MCF 10A (cell line): ENCODE measurements around the gene LPP. TPM values are rescaled to one million over a fixed set of nuclear protein-coding genes. Genes with fewer than 3 reads are reported as not detected.

ENCODE experiments used
- BruUV-seq: library from RNA; stranded (reverse); fragments of 400-500 nt; replicated peaks from 2 replicates; lab custom pipeline; 2021; lab: Mats Ljungman, UMichigan
- CTCF ChIA-PET: fragments of 300-600 bp; sonication (Branson Sonifier 250); formaldehyde crosslinking; extraction: SDS; loops from one replicate; lab custom pipeline; 2021; ENCODE audit warnings: antibody characterized with exemption, inconsistent platforms; lab: Yijun Ruan, JAX
- POLR2A ChIA-PET: fragments of 300-600, 350-650 bp; sonication (Branson Sonifier 250); formaldehyde crosslinking; extraction: SDS; loops from one replicate; lab custom pipeline; 2020; ENCODE audit warnings: antibody characterized with exemption, inconsistent platforms; lab: Yijun Ruan, JAX
- DNase-seq: peaks from one replicate; pipeline ENCODE4 v3.0.0-alpha.2; 2018; ENCODE audit not compliant: unreplicated experiment
- H3K27ac Mint-ChIP-seq: one replicate; pipeline ENCODE4 v1.8.0; 2022; ENCODE audit warnings: mild to moderate bottlenecking, low read depth, mixed read lengths; ENCODE audit not compliant: unreplicated experiment
- H3K27me3 Mint-ChIP-seq: one replicate; pipeline ENCODE4 v1.8.0; 2022; ENCODE audit warnings: mixed read lengths; ENCODE audit not compliant: insufficient read depth, unreplicated experiment
- H3K36me3 Mint-ChIP-seq: one replicate; pipeline ENCODE4 v1.8.0; 2022; ENCODE audit warnings: mild to moderate bottlenecking, moderate library complexity, mixed read lengths; ENCODE audit not compliant: insufficient read depth, unreplicated experiment
- H3K4me1 Mint-ChIP-seq: one replicate; pipeline ENCODE4 v1.8.0; 2022; ENCODE audit warnings: mixed read lengths; ENCODE audit not compliant: insufficient read depth, unreplicated experiment
- H3K4me3 Mint-ChIP-seq: one replicate; pipeline ENCODE4 v1.8.0; 2022; ENCODE audit warnings: mild to moderate bottlenecking, moderate library complexity, mixed read lengths; ENCODE audit not compliant: unreplicated experiment
- H3K9me3 Mint-ChIP-seq: one replicate; pipeline ENCODE4 v1.8.0; 2022; ENCODE audit warnings: mixed read lengths; ENCODE audit not compliant: unreplicated experiment
- CTCF ChIP-seq: fragments of 200-600 bp; IDR thresholded peaks from one replicate; pipeline ENCODE4 v1.8.0; 2022; ENCODE audit warnings: antibody characterized with exemption, mild to moderate bottlenecking; ENCODE audit not compliant: unreplicated experiment
- intact Hi-C: fragments of 100-400 bp; cut with micrococcal nuclease; formaldehyde crosslinking; loops from 2 replicates; pipeline ENCODE4 v1.14.1; 2022
- total RNA-seq: library from RNA; stranded (reverse); gene quantifications from 2 replicates; pipeline ENCODE4 v1.2.3, GENCODE V29; 2022

LPP gene
- total RNA-seq, 1 experiment from 2014 or later, result 117 TPM

DNA sequence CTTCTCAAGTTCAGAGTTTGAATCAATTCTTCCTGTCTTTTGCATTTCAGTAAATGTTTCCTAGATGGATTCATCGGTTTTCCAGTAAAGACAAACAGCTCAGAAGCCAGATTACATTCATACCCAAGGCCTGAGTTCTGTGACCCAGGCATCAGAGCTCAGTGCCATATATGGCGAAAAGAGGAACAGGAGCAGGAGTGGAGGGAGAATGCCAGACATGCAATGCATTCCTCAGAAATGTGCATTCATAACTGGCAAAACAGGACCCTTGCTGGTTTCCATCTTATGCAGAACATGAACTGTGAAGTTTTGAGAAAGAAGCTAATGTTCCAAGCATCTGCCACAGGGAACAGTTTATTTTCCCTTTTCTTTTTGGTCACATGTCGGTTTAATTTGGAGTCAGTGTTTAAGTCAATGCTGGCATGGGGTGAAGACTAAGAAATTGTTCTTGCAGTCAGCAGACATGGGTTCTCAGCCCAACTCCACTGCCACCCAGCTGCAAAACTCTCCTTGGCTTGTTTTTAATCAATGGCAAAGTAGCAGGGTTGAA is 116.5 kb downstream of the LPP start:
- DNase-seq, result peak; percentile 54
- intact Hi-C loops, result no loop called here
- POLR2A ChIA-PET, result interaction anchor here (0.7 to 1.5 kb wide), 3 partner anchors 263 to 1345 kb away, joined by 3 read pairs; no protein-coding TSS in a partner anchor
- Mint-ChIP-seq H3K9me3 (no peaks in the 10 kb centered on the region), H3K36me3 (peaks cover 11% of the 10 kb centered on the region), H3K4me3 (no peak overlapping the region), H3K27me3 (no peaks in the 10 kb centered on the region), H3K4me1 (peaks cover 22% of the 10 kb centered on the region), H3K27ac (no peak overlapping the region)
- CTCF ChIA-PET, result interaction anchor here (0.6 to 0.7 kb wide), 2 partner anchors 8 to 530 kb away, joined by 3 read pairs; no protein-coding TSS in a partner anchor
- TF ChIP-seq CTCF, result no peak
- BruUV-seq, result no TSS peak

DNA sequence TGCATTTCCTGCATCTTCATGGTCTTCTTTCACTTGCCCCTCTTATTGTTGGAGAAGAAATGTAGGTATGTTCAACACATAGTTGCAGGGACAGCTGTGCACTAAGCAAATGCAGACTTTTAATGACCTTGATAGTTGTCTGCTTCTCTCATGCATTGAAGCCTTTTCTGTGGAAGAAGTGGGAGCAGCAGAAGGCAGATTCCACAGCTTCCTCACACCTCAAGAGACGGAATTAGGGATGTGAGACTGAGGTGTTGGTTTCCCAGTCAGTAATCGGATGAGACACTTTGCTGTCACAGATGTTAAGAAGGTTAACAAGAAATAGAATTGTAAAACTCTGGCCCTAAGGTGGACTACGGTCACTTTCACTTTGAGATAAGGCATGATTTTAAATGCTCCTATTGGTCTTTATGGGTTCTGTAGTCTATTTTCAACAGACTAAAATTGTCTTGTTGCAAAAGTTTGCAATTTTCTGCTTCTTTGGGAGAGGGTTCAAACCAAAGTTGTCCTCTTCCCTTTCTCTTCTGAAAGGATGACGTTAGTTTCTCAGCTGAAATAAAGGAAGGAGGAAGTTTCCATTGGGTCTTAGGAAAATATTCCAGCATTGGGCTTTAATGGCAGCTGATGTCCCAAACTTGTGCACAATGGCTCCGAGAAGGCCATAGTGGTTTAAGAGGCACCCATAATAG is 117.4 kb downstream of the LPP start:
- ChIA-PET CTCF (interaction anchor here (0.6 to 1.3 kb wide), 3 partner anchors 191 to 531 kb away, joined by 3 read pairs; no protein-coding TSS in a partner anchor), POLR2A (interaction anchor here (0.6 to 1.4 kb wide), 6 partner anchors 64 to 527 kb away, joined by 3 to 4 read pairs (median 3); no protein-coding TSS in a partner anchor)
- DNase-seq, result no peak
- TF ChIP-seq CTCF, result no peak
- Mint-ChIP-seq H3K27ac (no peak overlapping the region), H3K4me3 (no peak overlapping the region), H3K4me1 (peaks cover 28% of the 10 kb centered on the region), H3K9me3 (no peaks in the 10 kb centered on the region), H3K27me3 (no peaks in the 10 kb centered on the region), H3K36me3 (peaks cover 11% of the 10 kb centered on the region)
- intact Hi-C loops, result no loop called here
- BruUV-seq, result no TSS peak

DNA sequence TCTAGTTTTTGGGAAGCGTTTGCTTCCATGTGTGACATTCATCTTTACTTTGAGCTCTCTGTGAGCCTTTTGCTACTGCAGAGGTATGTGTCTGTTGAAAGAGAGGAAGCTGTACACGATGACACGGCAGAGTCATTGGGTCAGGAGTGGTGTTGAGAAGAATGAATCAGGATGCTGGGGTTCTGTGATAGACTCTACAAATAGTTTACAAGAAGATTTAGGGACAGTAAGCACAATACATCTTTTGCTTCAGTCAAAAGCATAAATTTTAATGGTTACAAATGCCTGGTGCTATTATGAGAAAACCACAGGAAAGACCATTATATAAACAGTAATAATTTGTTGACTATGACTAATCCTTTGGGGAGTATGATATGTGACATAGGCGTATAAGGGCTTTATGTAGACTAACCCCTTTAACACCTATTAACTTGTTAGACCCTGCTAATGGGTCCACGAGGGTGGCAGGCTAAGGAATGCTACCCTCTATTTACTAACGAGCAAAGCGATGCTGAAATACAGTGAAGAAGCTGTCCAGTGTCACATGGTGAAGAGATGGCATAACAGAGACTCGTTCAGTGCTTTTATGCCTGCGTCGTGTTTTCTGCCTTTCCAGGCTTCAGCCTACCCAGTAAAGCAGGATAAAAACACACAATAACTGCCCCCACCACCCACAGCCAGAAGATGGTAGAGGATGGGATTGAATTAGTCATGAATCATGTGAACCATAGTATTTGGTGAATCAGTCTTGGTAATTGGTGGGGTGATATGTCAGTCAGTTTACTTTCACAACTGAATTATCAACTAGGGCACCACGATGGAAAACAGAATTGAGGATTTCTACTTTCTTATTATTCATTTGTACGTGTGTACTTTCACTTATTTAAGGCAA is 118.8 kb downstream of the LPP start:
- Mint-ChIP-seq H3K27ac (no peak overlapping the region), H3K27me3 (no peaks in the 10 kb centered on the region), H3K9me3 (no peaks in the 10 kb centered on the region), H3K36me3 (peaks cover 11% of the 10 kb centered on the region), H3K4me1 (peaks cover 33% of the 10 kb centered on the region), H3K4me3 (no peak overlapping the region)
- POLR2A ChIA-PET, result interaction anchor here (0.6 to 1.4 kb wide), 4 partner anchors 69 to 529 kb away, joined by 3 to 4 read pairs (median 4); partner anchors contain the start of gene BCL6
- peak; percentile 57 for DNase-seq
- intact Hi-C loops, result no loop called here
- no peak for TF ChIP-seq CTCF
- no TSS peak for BruUV-seq
- CTCF ChIA-PET, result interaction anchor here (1.3 kb wide), 1 partner anchor 533 kb away, joined by 3 read pairs; no protein-coding TSS in a partner anchor
